ENCODE data around the gene GCKR. TPM values are rescaled to one million over a fixed set of nuclear protein-coding genes. Genes with fewer than 3 reads are reported as not detected.

Gene GCKR
- total and polyA plus RNA-seq, 2 of the 13 experiments (the other 11 are each of a cell fraction or from before 2014, with no cell fraction given), result 15.2 to 48.3 TPM

GRCh38 chr2:27496357-27497287 is at the start of gene GCKR (continued):
- no peak for TF ChIP-seq ZNF407 (CRISPR knock-in tag; IDR thresholded peaks at IDR 0.05; ENCODE audit: not compliant biosample characterization)
- TF ChIP-seq NFAT5 (CRISPR knock-in tag; IDR thresholded peaks at IDR 0.05), result peak; percentile 53; the same call in 1 of the 2 replicates
- no peak for TF ChIP-seq ZNF33B (CRISPR knock-in tag; IDR thresholded peaks at IDR 0.05)
- TF ChIP-seq KDM5B (CRISPR knock-in tag; IDR thresholded peaks at IDR 0.05; ENCODE audit: borderline replicate concordance), result peak; percentile 82; the same call in 1 of the 2 replicates
- TF ChIP-seq, protein P1, sequence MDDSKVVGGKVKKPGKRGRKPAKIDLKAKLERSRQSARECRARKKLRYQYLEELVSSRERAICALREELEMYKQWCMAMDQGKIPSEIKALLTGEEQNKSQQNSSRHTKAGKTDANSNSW (CRISPR knock-in tag; IDR thresholded peaks at IDR 0.05; ENCODE audit: borderline replicate concordance), result no peak
- 0 out of 2 replicates have a peak, but pooled peaks have one; percentile 70 for TF ChIP-seq ZSCAN31 (CRISPR knock-in tag; IDR thresholded peaks at IDR 0.05; ENCODE audit: low read depth)
- no peak; the same call in none of the 2 replicates for TF ChIP-seq KMT2A (CRISPR knock-in tag; IDR thresholded peaks at IDR 0.05)
- TF ChIP-seq RXRB (CRISPR knock-in tag; IDR thresholded peaks at IDR 0.05; ENCODE audit: borderline replicate concordance), result peak; percentile 47
- TF ChIP-seq RAD21 (CRISPR knock-in tag; IDR thresholded peaks at IDR 0.05), result no peak; the same call in 1 of the 2 replicates
- TF ChIP-seq HINFP (CRISPR knock-in tag; IDR thresholded peaks at IDR 0.05; ENCODE audit: low read depth), result peak; percentile 39; the same call in 1 of the 2 replicates
- TF ChIP-seq ZNF253 (CRISPR knock-in tag; IDR thresholded peaks at IDR 0.05; ENCODE audit: borderline replicate concordance), result peak; percentile 84; the same call in 1 of the 2 replicates
- peak; percentile 66 for TF ChIP-seq RBFOX2 (IDR thresholded peaks at IDR 0.05; ENCODE audit: low read depth, low read length)

Measured in HepG2 (cell line).